ENCODE results near the gene LEPROT.
A peak's percentile ranks its signal among the peaks of the same experiment; 100 is the strongest.

The LEPROT gene

GRCh38 chr1:65412256-65412983 is 8.0 kb upstream of the LEPROT start:
- no peak for DNase-seq (ENCODE audit: low read depth in 2 of 2)

- DNase-seq (ENCODE audit: low read depth in 2 of 2) = peak; percentile 76 to 77
Measured at GRCh38 chr1:65412984-65413375, 7.5 kb upstream of the LEPROT start.

DNA sequence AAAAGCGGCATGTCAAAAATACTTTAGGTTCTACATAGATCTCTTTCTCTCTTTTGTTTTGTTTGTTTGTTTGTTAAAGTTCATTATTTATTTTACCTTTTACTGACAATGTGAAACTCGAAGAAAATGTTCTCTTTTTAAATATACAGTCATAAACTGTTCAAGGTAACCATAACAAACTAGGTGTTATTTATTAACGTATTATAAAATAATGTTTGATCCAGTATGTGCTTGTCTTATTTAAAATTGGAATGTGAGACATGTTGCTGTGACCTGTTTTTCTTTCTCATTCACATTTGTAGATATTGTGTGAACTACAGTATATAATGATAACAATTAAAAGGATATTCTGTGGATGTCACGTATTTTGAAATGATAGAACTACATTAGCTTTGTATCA is 5.9 kb upstream of the LEPROT start:
- no peak for DNase-seq (ENCODE audit: low read depth in 2 of 2)

DNA sequence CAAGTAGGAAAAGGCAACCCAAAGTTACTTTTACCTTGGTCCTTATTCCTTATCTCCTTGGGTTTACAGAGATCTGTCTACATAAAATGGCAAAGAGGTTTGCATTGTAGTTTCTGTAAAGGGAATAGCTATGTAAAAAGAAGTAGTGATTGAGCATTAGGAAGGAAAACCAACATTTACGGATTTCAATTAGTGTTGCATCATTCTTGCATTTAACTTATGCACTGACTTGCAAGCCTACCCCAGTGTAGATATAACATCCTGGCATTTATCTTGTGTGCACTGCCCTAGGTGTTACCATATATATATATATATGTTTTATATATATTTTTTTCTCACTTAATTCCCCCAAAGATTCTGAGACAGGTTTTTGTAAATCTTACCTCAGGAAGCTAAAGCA is 3.7 kb upstream of the LEPROT start:
- DNase-seq (ENCODE audit: low read depth in 2 of 2) = no peak

DNA sequence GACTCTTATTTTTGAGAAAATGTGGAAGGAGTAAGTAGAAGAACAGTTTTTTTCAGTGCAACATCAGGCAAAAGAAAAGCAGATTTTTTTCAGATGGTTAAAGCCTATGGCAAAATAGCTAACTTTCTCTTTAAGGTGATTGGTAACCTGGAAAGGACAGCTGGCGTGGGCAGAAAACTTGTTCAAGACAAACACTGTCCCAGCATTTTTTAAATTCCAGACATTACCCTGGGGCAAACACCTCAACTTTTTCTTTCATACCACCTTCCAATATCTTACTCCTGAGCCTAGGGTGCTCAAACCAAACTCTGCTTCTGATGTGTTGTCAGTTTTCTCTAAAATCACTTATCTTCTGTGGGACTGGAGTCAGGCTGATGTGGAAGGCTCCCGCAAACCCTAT is 2.7 kb upstream of the LEPROT start:
- DNase-seq (ENCODE audit: low read depth in 2 of 2) = no peak

DNA sequence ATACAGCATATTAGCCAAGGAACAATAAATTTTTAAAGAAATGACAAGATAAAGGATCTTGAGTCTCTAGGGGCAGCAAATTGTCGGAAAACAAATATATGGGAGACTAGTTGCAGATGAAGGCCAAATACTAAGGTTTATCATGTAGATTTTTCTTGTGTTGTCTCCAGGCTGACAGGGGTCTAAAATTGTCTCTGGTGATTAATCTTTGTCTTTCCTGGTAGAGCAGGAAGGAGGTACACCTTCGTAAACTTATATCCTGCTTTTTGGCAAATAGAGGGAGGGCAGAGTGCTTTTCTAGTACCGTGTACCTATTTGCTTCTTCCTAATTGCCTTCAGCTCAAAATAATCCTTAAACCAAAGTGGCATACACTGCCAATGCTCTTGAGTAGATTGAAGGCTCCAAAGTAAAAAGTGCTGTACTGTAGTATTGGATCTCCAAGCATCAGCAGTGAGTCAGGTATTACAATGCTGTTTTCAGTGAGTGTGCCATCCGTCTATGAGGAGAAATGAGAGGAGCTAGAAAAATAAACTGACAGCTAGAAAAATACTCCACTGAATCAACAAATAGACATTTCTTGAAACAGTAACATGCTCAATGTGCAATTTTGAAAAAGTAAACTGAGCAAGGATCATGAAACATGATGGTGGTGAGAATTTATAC is 1.8 kb upstream of the LEPROT start:
- no peak for DNase-seq (ENCODE audit: low read depth in 2 of 2)

- peak; percentile 97 for DNase-seq (ENCODE audit: low read depth in 2 of 2)
Measured at GRCh38 chr1:65419681-65420589, 533 bp upstream of the LEPROT start.

DNA sequence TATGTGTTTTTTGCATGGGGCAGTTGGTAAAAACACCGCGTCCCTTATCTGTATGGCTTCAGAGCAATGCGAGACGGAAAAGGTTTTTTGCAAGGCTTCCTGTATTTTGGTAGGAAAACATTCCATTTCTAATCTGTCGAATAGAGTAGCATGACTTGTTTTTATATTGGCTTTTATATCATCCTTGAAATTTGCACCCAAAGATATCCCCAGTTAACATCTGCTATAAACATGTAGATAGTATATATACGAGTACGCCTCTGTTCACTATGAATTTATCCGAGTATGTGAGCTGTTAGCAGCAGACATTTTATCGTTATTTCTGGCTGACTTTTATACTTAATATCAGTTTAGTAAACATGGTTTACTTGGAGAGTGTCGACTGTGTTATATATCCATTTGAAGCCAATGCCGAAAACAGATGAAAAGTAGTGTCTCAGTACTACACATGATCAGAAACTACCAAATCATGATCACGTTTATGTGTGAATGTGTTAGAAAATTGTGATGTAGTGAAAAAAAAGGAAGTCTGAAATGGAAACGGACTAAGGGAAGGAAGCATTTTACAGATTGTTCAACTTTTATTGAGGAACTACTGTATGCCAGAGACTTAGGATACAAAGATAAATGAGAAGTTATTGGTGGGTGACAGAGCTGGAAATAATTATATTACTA is 1.0 kb downstream of the LEPROT start:
- no peak for DNase-seq (ENCODE audit: low read depth in 2 of 2)

DNA sequence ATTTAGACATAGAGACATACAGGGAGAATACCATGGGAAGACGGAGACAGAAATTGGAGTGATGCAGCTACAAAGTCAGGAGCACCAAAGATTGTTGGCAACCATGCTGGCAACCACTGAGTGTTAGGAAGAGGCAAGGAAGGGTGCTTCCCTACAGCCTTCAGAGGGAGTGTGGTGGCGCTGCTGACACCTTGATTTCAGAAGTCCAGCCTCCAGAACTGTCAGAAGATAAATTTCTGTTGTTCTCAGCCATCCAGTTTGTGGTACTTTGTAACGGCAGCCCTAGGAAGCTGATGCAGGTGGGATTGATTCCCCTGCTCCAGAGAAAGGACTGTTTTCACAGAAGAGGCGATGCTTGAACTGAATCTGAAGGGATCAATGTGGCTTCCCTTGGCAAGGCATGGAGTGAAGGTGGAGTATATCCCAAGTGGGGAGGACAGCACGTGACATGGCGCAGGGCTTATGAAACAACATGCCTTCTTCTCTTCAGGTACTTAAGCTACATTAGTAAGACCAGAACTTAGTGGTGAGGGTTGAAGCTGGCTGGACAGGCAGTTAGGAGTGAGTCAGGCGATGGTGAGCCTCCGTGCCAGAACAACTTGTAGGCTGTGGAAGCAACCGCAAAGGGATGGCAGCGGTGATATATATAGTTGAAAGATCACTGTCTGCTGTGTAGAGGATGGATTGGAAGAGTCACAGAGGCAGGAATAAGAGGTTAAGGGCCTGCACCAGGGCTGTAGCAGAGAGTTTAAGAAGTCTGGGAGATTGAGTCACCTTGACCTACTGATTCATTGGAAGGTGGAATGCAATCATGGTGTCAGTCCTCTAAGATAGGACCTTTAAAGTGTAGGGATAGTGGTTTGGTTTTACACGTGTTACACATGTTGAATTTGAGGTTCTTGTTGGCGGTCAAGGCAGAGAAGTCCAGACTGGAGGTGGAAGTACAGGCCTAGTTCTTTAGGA is 2.1 kb downstream of the LEPROT start:
- no peak for DNase-seq (ENCODE audit: low read depth in 2 of 2)

DNA sequence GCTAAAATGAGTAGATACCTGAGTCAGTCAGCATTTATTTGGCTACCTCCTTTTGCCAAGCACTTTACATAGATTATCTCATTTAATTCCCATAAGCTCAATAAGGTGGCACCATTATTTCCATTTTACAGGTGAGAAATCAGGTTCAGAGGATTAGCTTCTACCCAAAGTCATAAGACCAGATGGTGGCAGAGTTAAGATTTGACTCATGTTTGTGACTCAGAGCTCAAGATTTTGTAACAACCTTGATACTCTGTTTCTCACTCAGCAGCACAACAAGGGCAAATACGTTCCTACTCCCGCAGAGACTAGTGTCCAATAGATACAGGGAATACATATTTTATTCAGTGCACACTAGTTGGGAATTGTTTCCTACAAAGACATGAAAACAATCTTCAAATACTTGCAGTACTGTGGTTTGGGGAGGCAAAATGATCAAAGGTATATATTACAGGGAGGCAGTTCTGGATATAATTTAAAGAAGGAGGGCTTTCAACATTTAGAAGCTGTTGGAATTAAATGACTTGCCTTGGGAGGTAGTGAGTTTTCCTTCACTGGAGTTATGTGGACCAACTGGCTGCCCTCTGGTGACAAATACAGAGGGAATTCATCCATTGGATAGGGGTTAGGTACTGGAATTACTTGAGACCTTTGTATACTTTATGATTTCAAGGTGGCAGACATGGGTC is 3.6 kb downstream of the LEPROT start:
- DNase-seq (ENCODE audit: low read depth in 2 of 2) = peak; percentile 63 to 68

DNA sequence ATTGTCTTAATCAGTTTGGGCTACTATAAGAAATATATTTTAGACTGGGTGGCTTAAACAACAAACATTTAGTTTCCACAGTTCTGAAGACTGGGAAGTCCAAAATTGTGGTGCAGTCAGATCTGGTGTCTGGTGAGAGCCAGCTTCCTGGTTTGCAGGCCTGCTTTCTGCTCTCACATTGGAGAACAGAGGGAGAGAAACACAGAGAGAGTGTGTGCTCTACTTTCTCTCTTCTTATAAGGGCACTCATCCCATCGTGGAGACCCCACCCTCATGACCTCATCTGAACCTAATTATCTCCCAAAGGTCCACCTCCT is 4.1 kb downstream of the LEPROT start:
- no peak for DNase-seq (ENCODE audit: low read depth in 2 of 2)

DNA sequence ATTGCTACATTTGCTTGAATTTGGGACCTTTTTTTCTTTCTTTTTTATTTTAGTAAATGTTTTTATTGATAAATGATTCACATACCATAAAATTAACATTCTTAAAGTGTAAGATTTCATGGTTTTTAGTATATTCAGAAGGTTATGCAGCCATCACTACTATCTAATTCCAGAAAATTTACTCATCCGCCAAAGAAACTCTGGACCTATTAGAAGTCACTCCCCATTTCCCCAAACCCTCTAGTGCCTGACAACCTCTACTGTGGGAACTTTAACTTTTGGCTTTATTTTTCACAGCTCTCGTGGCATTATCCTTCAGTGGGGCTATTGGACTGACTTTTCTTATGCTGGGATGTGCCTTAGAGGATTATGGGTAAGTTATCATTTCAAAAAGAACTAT is 4.5 kb downstream of the LEPROT start:
- no peak for DNase-seq (ENCODE audit: low read depth in 2 of 2)

DNA sequence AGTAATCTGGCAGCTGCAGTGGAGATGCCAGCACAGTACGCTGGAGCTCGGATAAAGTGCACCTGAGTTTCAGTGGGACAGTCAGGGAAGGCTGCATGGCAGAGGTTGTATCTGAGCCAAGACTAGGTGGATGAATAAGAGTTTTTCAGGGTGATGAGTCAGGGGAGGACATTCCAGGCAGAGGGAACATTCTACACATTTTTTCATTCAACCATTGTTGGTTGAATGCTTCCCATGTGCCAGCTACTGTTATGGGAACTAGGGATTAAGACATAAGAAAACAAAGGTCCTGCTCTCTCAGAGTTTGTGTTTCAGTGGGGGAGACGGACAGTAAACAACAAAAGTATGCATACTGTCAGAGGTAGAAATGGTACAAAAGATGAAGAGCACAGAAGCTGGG is 5.2 kb downstream of the LEPROT start:
- peak in 1 of 2 experiments; percentile 60 for DNase-seq (ENCODE audit: low read depth in 2 of 2)

DNA sequence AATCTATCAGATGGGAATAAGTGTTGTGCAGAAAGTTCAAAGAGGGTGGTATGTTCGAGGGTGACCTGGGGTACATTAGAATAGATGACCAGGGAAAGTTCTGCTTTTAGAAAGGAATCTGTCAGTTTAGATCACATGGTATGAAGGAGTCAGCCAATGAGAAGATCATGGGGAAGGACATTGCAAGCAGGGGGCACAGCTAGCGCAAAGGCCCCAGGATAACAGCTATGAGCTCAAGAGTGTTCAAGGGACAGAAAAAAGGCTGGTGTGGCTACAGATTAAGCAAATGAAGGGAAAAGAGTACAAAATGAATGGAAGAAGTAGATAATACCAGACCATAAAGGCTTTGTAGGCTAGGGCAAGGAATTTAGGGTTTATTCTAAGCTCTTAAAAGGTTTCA is 8.6 kb downstream of the LEPROT start:
- DNase-seq (ENCODE audit: low read depth in 2 of 2) = no peak

GRCh38 chr1:65429806-65430205 is 9.3 kb downstream of the LEPROT start:
- peak in 1 of 2 experiments; percentile 32 for DNase-seq (ENCODE audit: low read depth in 2 of 2)

GRCh38 chr1:65431111-65431705 is 10.7 kb downstream of the LEPROT start:
- DNase-seq (ENCODE audit: low read depth in 2 of 2) = peak in 1 of 2 experiments; percentile 26

- DNase-seq (ENCODE audit: low read depth in 2 of 2) = no peak
Measured at GRCh38 chr1:65432918-65433317, 12.4 kb downstream of the LEPROT start.

GRCh38 chr1:65434255-65434654 is 13.8 kb downstream of the LEPROT start:
- DNase-seq (ENCODE audit: low read depth in 2 of 2) = no peak

DNA sequence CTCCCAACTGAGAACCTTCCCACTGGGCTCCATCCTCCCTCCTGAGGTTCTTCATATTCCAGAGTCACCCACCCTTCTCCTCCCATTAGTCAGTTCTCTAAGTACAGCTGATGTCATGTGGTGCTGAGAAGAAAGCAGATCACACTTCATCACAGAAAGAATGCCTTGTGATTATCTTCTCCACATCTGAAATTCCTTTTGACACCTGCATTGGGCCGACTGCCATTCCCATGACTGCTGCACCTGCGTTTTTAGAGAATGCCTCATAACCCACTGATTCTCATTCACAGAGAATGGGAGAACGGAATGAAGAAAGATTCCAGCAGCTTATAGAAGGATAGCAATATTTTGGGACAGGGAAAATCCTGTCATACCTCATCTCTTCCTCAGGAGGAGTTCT is 14.3 kb downstream of the LEPROT start:
- no peak for DNase-seq (ENCODE audit: low read depth in 2 of 2)

- DNase-seq (ENCODE audit: low read depth in 2 of 2) = peak; percentile 63 to 65
Measured at GRCh38 chr1:65435987-65436386, 15.5 kb downstream of the LEPROT start.

Data from fibroblast of skin of left quadriceps (primary cell).